Gastrocnemius medialis (tissue), 4 donors: Measurements from ENCODE around the gene PCDHB9.

Experiments used
- POLR2A ChIP-seq, 2 donors: fragments of 450-650 bp; IDR thresholded peaks; one replicate each; pipeline ENCODE4 v1.6.1; 2017; ENCODE audit warnings: antibody characterized with exemption in 2 of 2, mild to moderate bottlenecking in 2 of 2, moderate library complexity in 2 of 2
- TF ChIP-seq, protein P1 (sequence below), 5 experiments: fragments of 450-650 bp in 3 of 5; fragments of 200-600 bp in 2 of 5; sonication (generic) in 2 of 5; IDR thresholded peaks in 4 of 5; conservative IDR thresholded peaks in 1 of 5; 1 replicate in 4 of 5; 2 replicates in 1 of 5; pipeline ENCODE4 v1.5.1; 2016 to 2019; ENCODE audit warnings: antibody characterized with exemption in 5 of 5, mild to moderate bottlenecking in 3 of 5, moderate library complexity in 3 of 5

DNA sequence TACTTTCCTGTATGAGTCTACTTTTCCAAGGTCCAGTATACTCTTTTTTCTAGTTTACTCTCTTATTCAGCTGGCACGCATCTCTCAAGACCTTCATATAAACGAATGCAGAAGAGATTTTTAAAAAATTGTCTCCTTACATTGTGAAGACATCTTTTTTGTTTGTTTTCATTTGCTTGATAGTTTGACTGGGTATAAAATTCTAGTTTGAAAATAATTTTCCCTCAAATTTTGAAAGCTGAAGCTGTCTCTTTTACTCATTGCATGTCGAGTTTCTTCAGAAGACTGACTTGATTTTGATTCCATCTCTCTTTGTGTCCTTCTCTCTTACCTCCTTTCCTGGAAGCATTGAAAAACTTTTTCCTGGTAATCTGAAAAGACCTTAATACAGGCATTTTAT lies 9.4 kb downstream of the PCDHB9 start:
- TF ChIP-seq, protein P1, sequence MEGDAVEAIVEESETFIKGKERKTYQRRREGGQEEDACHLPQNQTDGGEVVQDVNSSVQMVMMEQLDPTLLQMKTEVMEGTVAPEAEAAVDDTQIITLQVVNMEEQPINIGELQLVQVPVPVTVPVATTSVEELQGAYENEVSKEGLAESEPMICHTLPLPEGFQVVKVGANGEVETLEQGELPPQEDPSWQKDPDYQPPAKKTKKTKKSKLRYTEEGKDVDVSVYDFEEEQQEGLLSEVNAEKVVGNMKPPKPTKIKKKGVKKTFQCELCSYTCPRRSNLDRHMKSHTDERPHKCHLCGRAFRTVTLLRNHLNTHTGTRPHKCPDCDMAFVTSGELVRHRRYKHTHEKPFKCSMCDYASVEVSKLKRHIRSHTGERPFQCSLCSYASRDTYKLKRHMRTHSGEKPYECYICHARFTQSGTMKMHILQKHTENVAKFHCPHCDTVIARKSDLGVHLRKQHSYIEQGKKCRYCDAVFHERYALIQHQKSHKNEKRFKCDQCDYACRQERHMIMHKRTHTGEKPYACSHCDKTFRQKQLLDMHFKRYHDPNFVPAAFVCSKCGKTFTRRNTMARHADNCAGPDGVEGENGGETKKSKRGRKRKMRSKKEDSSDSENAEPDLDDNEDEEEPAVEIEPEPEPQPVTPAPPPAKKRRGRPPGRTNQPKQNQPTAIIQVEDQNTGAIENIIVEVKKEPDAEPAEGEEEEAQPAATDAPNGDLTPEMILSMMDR (IDR thresholded peaks at IDR 0.05 in 4 of 5, conservative IDR thresholded peaks at IDR 0.05 in 1 of 5) = no peak
- TF ChIP-seq POLR2A (IDR thresholded peaks at IDR 0.05) = no peak
